Measurements from ENCODE around the gene SAP25. TPM values are rescaled to one million over a fixed set of nuclear protein-coding genes. Genes with fewer than 3 reads are reported as not detected.

The SAP25 gene
- total and polyA plus RNA-seq, 4 donors: 0.33 to 0.84 (median 0.56) TPM; not detected in 1

GRCh38 chr7:100572949-100573675, 588 bp downstream of the SAP25 start:
- 95% methylated on average over 30 of the region's 30 CpGs for WGBS
- H3K4me1 ChIP-seq (ENCODE audit: control insufficient read depth in 4 of 4, insufficient read depth in 4 of 4, low read length in 3 of 4): peaks cover 7 to 42% (median 27%) of the 10 kb centered on the region in 4 donors
- no peak overlapping the region for H3K9ac ChIP-seq (ENCODE audit: low read depth in 1 of 2, low read length in 2 of 2)
- H3K27me3 ChIP-seq (ENCODE audit: control insufficient read depth in 4 of 4, insufficient read depth in 4 of 4, low read length in 3 of 4): no peaks in the 10 kb centered on the region
- TF ChIP-seq NR2F2 (IDR thresholded peaks at IDR 0.05): no peak
- H3K36me3 ChIP-seq (ENCODE audit: control insufficient read depth in 4 of 4, insufficient read depth in 3 of 4, low read depth in 1 of 4, low read length in 3 of 4): peaks cover 6 to 21% (median 9%) of the 10 kb centered on the region in 4 donors
- H3K27ac ChIP-seq (ENCODE audit: low read depth in 1 of 2, low read length in 2 of 2): no peak overlapping the region
- no peak for DNase-seq (ENCODE audit: low spot score)
- H3K4me3 ChIP-seq (ENCODE audit: low read depth in 1 of 3, low read length in 3 of 3): no peak overlapping the region
- no peaks in the 10 kb centered on the region for H3K9me3 ChIP-seq (ENCODE audit: control insufficient read depth in 4 of 4, low read length in 3 of 4)

- peaks cover 11 to 49% (median 33%) of the 10 kb centered on the region in 4 donors for H3K4me1 ChIP-seq (ENCODE audit: control insufficient read depth in 4 of 4, insufficient read depth in 4 of 4, low read length in 3 of 4)
- H3K4me3 ChIP-seq (ENCODE audit: low read depth in 1 of 3, low read length in 3 of 3): no peak overlapping the region
- no peak for DNase-seq (ENCODE audit: low spot score)
- TF ChIP-seq FOXA1 (IDR thresholded peaks at IDR 0.05) (no peak), SP1 (IDR thresholded peaks at IDR 0.05) (no peak), MAX (IDR thresholded peaks at IDR 0.05) (no peak), GABPA (IDR thresholded peaks at IDR 0.05 in 1 of 2, conservative IDR thresholded peaks at IDR 0.05 in 1 of 2) (no peak), ATF3 (IDR thresholded peaks at IDR 0.05) (no peak)
- WGBS: 87% methylated on average over 20 of the region's 20 CpGs
- no peak overlapping the region for H3K27ac ChIP-seq (ENCODE audit: low read depth in 1 of 2, low read length in 2 of 2)
- peaks cover under 1 to 14% (median 5%) of the 10 kb centered on the region in 4 donors for H3K36me3 ChIP-seq (ENCODE audit: control insufficient read depth in 4 of 4, insufficient read depth in 3 of 4, low read depth in 1 of 4, low read length in 3 of 4)
- H3K27me3 ChIP-seq (ENCODE audit: control insufficient read depth in 4 of 4, insufficient read depth in 4 of 4, low read length in 3 of 4): no peaks in the 10 kb centered on the region
- no peak overlapping the region for H3K9ac ChIP-seq (ENCODE audit: low read depth in 1 of 2, low read length in 2 of 2)
- H3K9me3 ChIP-seq (ENCODE audit: control insufficient read depth in 4 of 4, low read length in 3 of 4): no peaks in the 10 kb centered on the region
These were observed 1.3 kb downstream of the SAP25 start for GRCh38 chr7:100572281-100572948.

GRCh38 chr7:100571829-100572116, 1.9 kb downstream of the SAP25 start:
- H3K4me3 ChIP-seq (ENCODE audit: low read depth in 1 of 3, low read length in 3 of 3): no peak overlapping the region
- peaks cover 18 to 55% (median 39%) of the 10 kb centered on the region in 4 donors for H3K4me1 ChIP-seq (ENCODE audit: control insufficient read depth in 4 of 4, insufficient read depth in 4 of 4, low read length in 3 of 4)
- no peak for TF ChIP-seq ATF3 (IDR thresholded peaks at IDR 0.05)
- TF ChIP-seq FOXA1 (IDR thresholded peaks at IDR 0.05): no peak
- TF ChIP-seq FOXA2 (IDR thresholded peaks at IDR 0.05): no peak
- TF ChIP-seq JUND (IDR thresholded peaks at IDR 0.05): no peak
- TF ChIP-seq CTCF (IDR thresholded peaks at IDR 0.05; ENCODE audit: low read depth, low read length, missing input control): no peak
- no peak for TF ChIP-seq EGR1 (IDR thresholded peaks at IDR 0.05; ENCODE audit: low read depth in 2 of 2)
- TF ChIP-seq RAD21 (IDR thresholded peaks at IDR 0.05): no peak
- TF ChIP-seq HNF4A (conservative IDR thresholded peaks at IDR 0.05): no peak
- no peak for TF ChIP-seq REST (IDR thresholded peaks at IDR 0.05)
- TF ChIP-seq GABPA (IDR thresholded peaks at IDR 0.05 in 1 of 2, conservative IDR thresholded peaks at IDR 0.05 in 1 of 2): no peak
- H3K9me3 ChIP-seq (ENCODE audit: control insufficient read depth in 4 of 4, low read length in 3 of 4): no peaks in the 10 kb centered on the region
- peaks cover 0 to 9% (median 5%) of the 10 kb centered on the region in 4 donors for H3K36me3 ChIP-seq (ENCODE audit: control insufficient read depth in 4 of 4, insufficient read depth in 3 of 4, low read depth in 1 of 4, low read length in 3 of 4)
- no peak overlapping the region for H3K9ac ChIP-seq (ENCODE audit: low read depth in 1 of 2, low read length in 2 of 2)
- peak overlapping the region in 1 of 2 donors; percentile 20 for H3K27ac ChIP-seq (ENCODE audit: low read depth in 1 of 2, low read length in 2 of 2)
- no peak for DNase-seq (ENCODE audit: low spot score)
- WGBS: 92% methylated on average over 2 of the region's 2 CpGs
- no peaks in the 10 kb centered on the region for H3K27me3 ChIP-seq (ENCODE audit: control insufficient read depth in 4 of 4, insufficient read depth in 4 of 4, low read length in 3 of 4)
